DMS114 treated with DMSO at 0.1 percent for 48 hours (cell line): Measurements from ENCODE around the gene RBCK1.
"Not testable (repeated sequence)": the region's sequence is repeated elsewhere in the genome, so short reads cannot be mapped to it uniquely, and the experiment has no call there.

Experiments used
- DNase-seq: peaks from one replicate; lab custom pipeline; 2025; ENCODE audit not compliant: unreplicated experiment; lab: John Stamatoyannopoulos, UW

The RBCK1 gene

DNA sequence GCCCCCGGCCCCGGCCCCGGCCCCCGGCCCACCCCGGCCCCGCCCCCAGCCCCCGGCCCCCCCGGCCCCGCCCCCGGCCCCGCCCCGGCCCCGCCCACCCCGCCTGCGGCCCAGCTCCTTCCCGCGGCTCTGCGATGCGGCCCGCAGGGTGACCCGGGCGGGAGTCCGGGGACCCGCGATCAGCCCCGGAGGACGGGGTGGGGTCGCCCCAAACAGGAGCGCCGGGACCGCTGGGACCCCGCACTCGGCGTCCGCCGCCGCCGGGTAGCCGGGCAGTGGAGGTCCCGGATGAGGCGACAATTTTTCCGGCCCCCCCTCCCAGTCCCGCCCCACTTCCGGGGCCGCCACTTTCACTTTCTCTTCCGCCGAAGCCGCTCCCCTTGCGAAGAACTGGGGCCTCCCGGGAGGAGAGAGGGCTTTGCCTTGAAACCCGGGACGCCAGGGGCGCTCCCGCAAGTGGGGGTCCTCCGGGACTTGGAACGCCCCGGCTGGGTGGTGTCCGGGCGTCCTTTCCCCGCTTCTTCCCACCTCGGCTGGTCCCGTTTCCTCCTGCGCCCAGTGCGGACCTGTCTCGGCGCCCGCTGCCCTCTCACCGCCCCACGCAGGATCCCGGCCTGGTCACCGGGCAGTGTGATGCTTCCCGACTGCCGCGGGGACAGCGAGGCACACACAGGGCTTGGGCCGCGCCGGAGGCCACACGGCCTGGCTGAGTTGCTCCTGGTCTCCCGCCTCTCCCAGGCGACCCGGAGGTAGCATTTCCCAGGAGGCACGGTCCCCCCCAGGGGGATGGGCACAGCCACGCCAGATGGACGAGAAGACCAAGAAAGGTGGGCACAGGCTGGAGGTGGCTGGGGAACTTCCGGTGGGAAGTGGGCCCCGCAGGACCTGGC lies at the start of gene RBCK1:
Gene RBCK1, plus strand, starts transcription at position 347 of the 890 bp plus-strand sequence. Its CDS starts 459 bp downstream, at position 806.
- DNase-seq = peak; percentile 45

DNA sequence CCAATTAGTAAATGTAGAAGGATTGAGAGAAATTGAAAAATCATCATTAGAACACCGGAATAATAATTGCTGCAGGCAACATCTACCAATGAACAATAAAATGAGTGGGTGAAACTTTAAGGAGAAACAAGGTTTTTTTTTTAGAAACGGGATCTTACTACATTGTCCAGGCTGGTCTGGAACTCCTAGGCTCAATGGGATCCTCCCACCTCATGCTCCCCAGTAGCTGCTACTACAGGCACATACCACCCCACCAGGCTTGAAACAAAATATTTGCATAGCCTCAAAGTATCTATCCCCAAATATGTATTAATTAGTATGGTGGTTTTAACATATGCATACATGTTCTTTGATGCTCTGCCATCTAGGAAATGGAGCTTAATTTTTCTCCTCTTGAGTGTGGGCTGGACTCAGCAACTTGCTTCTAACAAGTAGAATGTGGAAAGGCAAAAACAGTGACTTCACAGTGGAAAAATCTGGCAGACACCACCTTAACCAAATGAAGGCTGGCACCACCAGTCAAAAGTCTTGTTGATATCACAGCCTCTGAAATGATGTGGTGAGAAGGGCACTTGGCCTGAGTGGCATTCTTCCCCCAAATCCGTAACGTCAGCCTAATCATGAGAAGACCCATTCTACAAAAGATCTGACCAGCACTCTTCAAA lies 49.1 kb upstream of the RBCK1 start:
- DNase-seq = no peak

DNA sequence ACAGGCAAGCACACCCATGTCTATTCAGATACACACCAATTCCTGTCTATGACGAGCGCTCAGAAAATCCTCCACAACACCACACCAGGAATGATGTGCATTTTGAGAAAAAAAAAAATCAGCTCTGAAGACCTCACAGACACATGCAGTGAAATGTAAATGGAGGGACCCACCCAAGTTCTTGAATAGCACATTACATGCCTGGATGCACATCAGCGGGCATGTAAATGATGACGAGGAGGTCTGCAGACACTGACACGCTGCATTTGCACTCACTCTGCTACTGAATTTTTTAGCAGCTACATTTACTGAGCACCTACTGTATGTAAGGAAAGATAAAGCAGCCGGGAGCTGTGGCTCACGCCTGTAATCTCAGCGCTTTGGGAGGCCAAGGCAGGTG lies 46.5 kb upstream of the RBCK1 start:
- DNase-seq = no peak

GRCh38 chr20:362271-363254 lies 45.5 kb upstream of the RBCK1 start:
- no peak for DNase-seq

DNA sequence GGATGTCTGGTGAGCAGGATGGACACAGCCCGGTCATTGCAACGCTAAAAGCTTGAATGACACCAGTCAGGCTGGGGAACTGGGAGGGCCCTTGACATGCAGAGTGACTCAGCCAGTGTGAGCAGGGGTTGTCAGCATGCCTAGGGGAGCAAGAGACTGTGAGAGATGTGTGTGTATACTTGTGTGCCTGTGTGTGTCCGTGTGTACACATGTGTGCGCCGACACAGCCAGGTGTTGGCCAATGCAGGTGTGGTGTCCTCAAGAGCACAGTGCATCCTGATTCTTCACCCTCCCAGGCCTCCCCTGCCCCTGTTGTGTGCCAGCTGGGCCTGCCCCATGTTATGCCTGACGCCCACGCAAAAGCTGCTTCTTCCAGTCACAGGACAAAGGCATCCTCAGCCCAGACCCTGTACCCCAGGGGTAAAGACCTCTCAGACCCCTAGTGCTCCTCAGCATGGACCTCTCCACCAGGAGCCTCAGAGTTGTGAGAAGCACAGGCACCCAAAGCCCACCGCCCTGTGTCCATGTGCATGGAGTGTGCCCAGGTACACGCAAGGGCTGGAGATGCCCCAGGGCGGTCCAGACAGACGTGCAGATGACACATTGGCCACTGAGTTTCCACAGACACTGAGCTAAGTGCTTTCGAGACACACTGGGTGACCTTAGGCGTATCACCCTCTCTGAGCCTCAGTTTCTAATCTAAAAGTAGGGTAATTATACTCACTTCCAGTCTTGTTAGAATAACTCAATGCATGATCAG lies 44.6 kb upstream of the RBCK1 start:
- no peak for DNase-seq

DNA sequence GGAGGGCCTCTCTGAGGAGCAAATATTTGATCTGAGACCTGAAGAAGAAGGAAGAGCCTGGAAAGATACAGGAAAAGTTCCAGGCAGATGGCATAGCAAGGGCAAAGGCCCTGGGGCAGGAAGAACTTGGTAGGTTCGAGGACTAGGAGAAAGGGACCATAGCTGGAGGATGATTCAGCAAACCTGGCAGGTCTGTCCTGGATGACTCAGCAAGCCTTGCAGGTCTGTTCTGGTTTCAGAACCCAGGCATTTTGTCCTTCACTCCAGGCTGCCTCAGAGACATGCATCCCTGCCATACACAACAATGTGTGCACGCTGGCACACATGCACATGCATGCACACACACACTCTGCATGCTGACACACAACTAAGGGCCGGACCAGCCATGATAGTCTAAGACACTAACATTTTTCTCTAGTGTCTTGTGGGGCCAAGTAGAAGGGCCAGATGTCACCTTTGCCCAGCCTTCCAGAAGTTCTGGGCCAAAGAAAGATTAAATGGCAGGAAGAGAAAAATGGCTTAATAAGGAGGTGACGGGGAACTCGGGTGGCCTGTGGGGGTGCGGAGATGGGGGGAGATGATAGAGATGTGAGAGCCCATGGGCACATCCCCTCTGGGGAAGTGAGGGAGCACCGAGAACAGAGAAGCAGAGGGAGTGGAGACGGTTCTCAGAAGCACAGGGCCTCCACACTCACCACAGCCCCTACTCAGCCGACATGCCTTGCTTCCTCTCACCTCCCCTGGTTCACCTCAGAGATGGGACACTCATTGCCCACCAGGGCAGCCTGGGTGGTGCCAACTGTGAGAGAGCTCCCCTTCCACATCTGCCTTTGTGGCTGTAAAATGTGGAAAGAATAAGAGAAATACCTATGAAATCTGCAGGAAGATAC lies 42.9 kb upstream of the RBCK1 start:
- no peak for DNase-seq

GRCh38 chr20:366041-366718 lies 41.9 kb upstream of the RBCK1 start:
- DNase-seq = no peak

- no peak for DNase-seq
These were observed 41.2 kb upstream of the RBCK1 start for GRCh38 chr20:366719-367485.

GRCh38 chr20:367486-367887 lies 40.6 kb upstream of the RBCK1 start:
- DNase-seq = no peak

DNA sequence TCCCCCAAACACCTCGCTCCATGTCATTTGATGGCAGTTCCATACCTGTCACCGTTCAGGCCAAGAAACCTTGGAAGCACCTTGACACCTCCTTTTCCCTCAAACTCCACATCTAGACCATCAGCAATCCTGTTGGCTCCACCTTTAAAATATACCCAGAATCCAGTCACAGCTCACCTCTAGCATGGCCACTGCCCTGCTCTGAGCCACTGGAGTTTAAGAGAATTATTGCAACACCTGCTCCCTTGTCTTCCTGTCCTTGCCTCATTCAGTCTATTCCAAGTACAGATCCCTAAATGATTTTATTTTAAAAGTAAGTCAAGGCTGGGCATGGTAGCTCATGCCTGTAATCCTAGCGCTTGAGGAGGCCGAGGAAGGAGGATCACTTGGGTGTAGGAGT lies 39.2 kb upstream of the RBCK1 start:
- DNase-seq = no peak

GRCh38 chr20:370151-370600 lies 37.9 kb upstream of the RBCK1 start:
- DNase-seq = no peak

GRCh38 chr20:370977-371754 lies 36.9 kb upstream of the RBCK1 start:
- DNase-seq = no peak

- no peak for DNase-seq
These were observed 36.1 kb upstream of the RBCK1 start for GRCh38 chr20:371755-372542.

DNA sequence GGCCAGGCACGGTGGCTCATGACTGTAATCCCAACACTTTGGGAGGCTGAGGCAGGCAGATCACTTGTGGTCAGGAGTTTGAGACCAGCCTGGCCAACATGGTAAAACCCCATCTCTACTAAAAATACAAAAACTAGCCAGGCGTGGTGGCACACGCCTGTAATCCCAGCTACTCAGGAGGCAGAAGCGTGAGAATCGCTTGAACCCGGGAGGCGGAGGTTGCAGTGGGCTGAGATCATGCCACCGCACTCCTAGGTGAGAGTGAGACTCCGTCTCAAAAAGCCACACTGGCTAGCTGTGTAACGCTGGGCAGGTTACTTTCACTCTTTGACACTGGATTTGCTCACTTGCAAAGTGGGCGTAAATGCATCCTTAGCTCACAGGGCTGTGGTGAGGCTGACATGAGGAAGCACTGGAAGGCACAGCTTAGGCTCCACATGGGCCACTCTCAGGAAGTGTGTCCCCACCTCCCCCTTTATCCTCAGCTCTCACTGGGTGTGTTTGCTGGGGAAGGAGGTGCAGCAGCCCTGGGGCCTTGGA lies 35.5 kb upstream of the RBCK1 start:
- not testable (repeated sequence) for DNase-seq

- DNase-seq = no peak
These were observed 34.8 kb upstream of the RBCK1 start for GRCh38 chr20:373171-373890.
